Right lobe of liver (tissue), 6 donors: Measurements from ENCODE around the gene PTPN11. TPM values are rescaled to one million over a fixed set of nuclear protein-coding genes. Genes with fewer than 3 reads are reported as not detected.

ENCODE experiments used
- ATAC-seq, 4 donors: fragments of 200-7000 bp; cut with Tn5 transposase; one replicate each; pipeline ENCODE4 v1.9.1; 2020; ENCODE audit warnings: mild to moderate bottlenecking in 4 of 4, moderate library complexity in 4 of 4
- DNase-seq, 3 donors: peaks; one replicate each; pipeline ENCODE4 v3.0.0-alpha.2; 2020
- H3K27ac ChIP-seq, 3 donors: fragments of 200-600 bp; one replicate each; pipeline ENCODE4 v1.8.0; 2022
- H3K27me3 ChIP-seq, 2 donors: fragments of 200-600 bp; one replicate each; pipeline ENCODE4 v1.8.0; 2022
- H3K36me3 ChIP-seq, 4 donors: fragments of 200-600 bp; sonication (generic) in 1 of 4; one replicate each; pipeline versions ENCODE4 v1.5.1 to v1.8.0; 2017 to 2022; ENCODE audit warnings: control low read depth in 1 of 4
- H3K4me1 ChIP-seq, 4 donors: fragments of 200-600 bp; sonication (generic) in 1 of 4; one replicate each; pipeline versions ENCODE4 v1.5.1 to v1.8.0; 2017 to 2022; ENCODE audit warnings: control low read depth in 1 of 4
- H3K4me3 ChIP-seq, 3 donors: fragments of 200-600 bp; one replicate each; pipeline ENCODE4 v1.8.0; 2022
- H3K9me3 ChIP-seq, 4 donors: fragments of 200-600 bp; sonication (generic) in 1 of 4; one replicate each; pipeline versions ENCODE4 v1.5.1 to v1.8.0; 2017 to 2022; ENCODE audit warnings: control low read depth in 1 of 4
- POLR2A ChIP-seq: fragments of 450-650 bp; IDR thresholded peaks from one replicate; pipeline ENCODE4 v1.6.1; 2017; ENCODE audit warnings: antibody characterized with exemption, mild to moderate bottlenecking
- WGBS: methylation state at CpG from one replicate; pipeline ENCODE4 v1.1.6; 2018; ENCODE audit warnings: low coverage, low lambda C conversion rate; ENCODE audit not compliant: insufficient coverage; ENCODE audit errors: missing lambda C conversion rate; 5-methylcytosine and 5-hydroxymethylcytosine counted together
- intact Hi-C, 2 donors: fragments of 100-400 bp; cut with DNase I; formaldehyde crosslinking; loops; one replicate each; pipeline versions ENCODE4 v1.11.2 to v1.14.1; 2022
- total RNA-seq, 6 experiments: library from RNA; depleted of rRNA in 2 of 6; stranded (reverse); fragments of >200 nt in 2 of 6; fragmentation: NEBNext Ultra II Directional in 3 of 6; extraction: Animal tissue kit (Norgen Biotek cat#: 25700) in 3 of 6; gene quantifications; one replicate each; pipeline versions ENCODE4 v1.1.0 to v1.2.4, GENCODE V29; 2016 to 2023
- TF ChIP-seq, protein P1 (sequence below), 4 donors: fragments of 200-600 bp in 3 of 4; fragments of 450-650 bp in 1 of 4; IDR thresholded peaks; one replicate each; pipeline versions ENCODE4 v1.5.1 to v1.8.0; 2016 to 2022; ENCODE audit warnings: antibody characterized with exemption in 4 of 4, mild to moderate bottlenecking in 2 of 4
- donor health status: DM: no; HTN: yes; CAD: no.
- donor health status: DM: no; HTN: no; CAD: no.
- donor health status: DM: no; HTN: no; CAD: no.
- donor health status: DM: no; HTN: yes; CAD: no.
- donor health status: DM: no; HTN: yes; CAD: no.

PTPN11 gene
- total RNA-seq, 6 experiments from 2014 or later = 66.4 to 77.7 (median 68.6) TPM

DNA sequence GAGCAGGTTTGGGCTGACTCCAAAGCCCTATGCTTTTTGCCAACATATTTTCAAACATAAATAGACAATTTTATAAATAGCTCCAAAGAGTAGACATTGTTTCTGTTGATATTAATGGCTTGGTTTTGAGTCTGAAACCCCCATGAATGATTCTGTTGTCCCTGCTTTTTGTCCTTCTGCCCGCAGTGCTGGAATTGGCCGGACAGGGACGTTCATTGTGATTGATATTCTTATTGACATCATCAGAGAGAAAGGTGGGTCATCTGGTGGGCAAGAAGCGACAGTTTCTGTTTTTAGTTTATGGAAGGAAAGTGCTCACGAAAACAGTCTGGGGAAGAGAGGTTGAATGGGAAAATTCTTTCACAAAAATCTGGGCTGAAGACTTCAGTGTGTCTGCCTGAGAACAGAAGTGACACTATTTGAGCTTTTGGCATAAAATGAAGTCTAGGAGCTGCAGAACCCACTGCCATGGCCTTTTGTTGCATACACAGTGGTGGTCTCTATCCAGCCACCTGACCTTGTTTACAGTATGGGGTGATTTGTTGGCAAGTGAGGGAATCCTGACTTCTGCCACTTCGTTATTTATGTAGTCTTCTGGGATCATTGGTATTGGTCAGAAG lies 69.6 kb downstream of the PTPN11 start:
- TF ChIP-seq, protein P1, sequence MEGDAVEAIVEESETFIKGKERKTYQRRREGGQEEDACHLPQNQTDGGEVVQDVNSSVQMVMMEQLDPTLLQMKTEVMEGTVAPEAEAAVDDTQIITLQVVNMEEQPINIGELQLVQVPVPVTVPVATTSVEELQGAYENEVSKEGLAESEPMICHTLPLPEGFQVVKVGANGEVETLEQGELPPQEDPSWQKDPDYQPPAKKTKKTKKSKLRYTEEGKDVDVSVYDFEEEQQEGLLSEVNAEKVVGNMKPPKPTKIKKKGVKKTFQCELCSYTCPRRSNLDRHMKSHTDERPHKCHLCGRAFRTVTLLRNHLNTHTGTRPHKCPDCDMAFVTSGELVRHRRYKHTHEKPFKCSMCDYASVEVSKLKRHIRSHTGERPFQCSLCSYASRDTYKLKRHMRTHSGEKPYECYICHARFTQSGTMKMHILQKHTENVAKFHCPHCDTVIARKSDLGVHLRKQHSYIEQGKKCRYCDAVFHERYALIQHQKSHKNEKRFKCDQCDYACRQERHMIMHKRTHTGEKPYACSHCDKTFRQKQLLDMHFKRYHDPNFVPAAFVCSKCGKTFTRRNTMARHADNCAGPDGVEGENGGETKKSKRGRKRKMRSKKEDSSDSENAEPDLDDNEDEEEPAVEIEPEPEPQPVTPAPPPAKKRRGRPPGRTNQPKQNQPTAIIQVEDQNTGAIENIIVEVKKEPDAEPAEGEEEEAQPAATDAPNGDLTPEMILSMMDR (IDR thresholded peaks at IDR 0.05) = no peak
- intact Hi-C loops = no loop called here
- DNase-seq (no peak), ATAC-seq (no peak)
- peaks cover 0 to 69% (median 36%) of the 10 kb centered on the region in 4 donors for H3K36me3 ChIP-seq
- H3K9me3 ChIP-seq = no peaks in the 10 kb centered on the region
- no peaks in the 10 kb centered on the region for H3K27me3 ChIP-seq
- no peaks in the 10 kb centered on the region for H3K4me1 ChIP-seq
- no peak overlapping the region for H3K4me3 ChIP-seq
- 96% methylated on average over 4 of the region's 6 CpGs for WGBS
- H3K27ac ChIP-seq = no peak overlapping the region

DNA sequence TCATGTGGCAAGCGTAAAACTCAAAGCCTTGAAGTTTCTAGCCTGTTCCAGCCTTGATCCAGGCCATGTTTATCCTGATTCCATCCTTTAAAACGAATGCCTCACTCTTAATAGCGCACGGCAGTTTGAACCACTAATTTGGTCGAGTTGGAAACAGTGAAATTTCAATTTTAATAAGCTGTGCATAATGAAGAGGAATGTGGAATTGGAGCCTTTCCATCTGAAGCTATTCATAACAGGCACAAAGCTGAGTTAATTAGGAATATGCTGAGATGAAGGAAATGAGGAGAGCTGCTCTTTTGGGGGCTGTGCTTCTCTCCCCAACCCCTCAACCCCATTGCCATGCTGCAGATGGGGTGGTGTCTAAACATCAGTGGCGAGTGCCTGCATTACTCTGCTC lies 70.7 kb downstream of the PTPN11 start:
- no peaks in the 10 kb centered on the region for H3K9me3 ChIP-seq
- no peak overlapping the region for H3K27ac ChIP-seq
- peaks cover 0 to 70% (median 35%) of the 10 kb centered on the region in 4 donors for H3K36me3 ChIP-seq
- no peak overlapping the region for H3K4me3 ChIP-seq
- no peak for ATAC-seq
- intact Hi-C loops = no loop called here
- no peaks in the 10 kb centered on the region for H3K4me1 ChIP-seq
- WGBS = 94% methylated on average over 5 of the region's 6 CpGs
- TF ChIP-seq, protein P1 (IDR thresholded peaks at IDR 0.05) = no peak
- DNase-seq = no peak
- no peaks in the 10 kb centered on the region for H3K27me3 ChIP-seq

DNA sequence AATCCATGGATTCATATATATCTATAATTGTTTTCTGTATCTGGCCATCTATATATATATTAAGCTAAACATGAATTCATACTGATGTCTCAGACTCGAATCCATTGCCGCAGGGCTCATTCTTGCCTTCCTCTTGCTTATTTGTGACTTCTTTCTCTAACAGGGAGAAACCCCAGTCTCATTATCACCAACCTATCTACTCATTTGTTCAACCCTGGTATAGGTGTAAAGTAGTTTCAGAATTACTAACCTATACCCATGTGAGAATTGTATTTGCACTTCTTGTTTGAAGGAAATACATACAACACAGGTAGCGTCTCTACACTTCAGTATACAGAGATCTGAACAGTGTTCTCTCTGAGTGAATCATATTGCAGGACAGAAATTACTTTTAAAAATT lies 77.7 kb downstream of the PTPN11 start:
- Histone ChIP-seq H3K27me3 (no peaks in the 10 kb centered on the region), H3K4me1 (no peaks in the 10 kb centered on the region), H3K36me3 (peaks cover 0 to 32% (median 16%) of the 10 kb centered on the region in 4 donors), H3K27ac (no peak overlapping the region), H3K9me3 (no peaks in the 10 kb centered on the region), H3K4me3 (no peak overlapping the region)
- no peak for TF ChIP-seq POLR2A
- TF ChIP-seq, protein P1 (IDR thresholded peaks at IDR 0.05) = no peak
- ATAC-seq (no peak), DNase-seq (no peak)
- WGBS = 80% methylated on average over 3 of the region's 3 CpGs
- intact Hi-C loops = no loop called here

DNA sequence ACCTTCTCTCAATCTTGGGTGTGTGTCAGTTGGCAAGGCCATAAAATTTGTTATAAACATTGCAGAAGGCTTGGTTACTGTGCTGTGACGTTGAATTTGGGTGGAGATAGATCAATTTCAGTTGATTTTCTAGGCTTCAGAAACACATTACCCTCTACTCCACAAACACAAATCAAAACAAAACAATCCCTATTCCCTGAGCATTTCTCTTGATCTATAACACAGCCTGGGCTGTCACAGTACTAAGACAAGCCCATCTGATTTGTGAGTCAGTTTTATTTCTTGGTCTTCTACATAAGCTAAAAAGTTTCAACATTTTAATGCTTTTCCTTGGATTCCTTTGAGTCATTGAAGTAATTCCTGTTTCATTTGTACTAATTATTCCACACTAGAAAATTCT lies 79.8 kb downstream of the PTPN11 start:
- 50% methylated on average over 1 of the region's 1 CpG for WGBS
- no peak for ATAC-seq
- no peak overlapping the region for H3K4me3 ChIP-seq
- intact Hi-C loops = no loop called here
- TF ChIP-seq POLR2A = no peak
- H3K36me3 ChIP-seq = peaks cover 0 to 31% (median 14%) of the 10 kb centered on the region in 4 donors
- no peaks in the 10 kb centered on the region for H3K4me1 ChIP-seq
- no peaks in the 10 kb centered on the region for H3K27me3 ChIP-seq
- no peaks in the 10 kb centered on the region for H3K9me3 ChIP-seq
- H3K27ac ChIP-seq = no peak overlapping the region
- no peak for DNase-seq

DNA sequence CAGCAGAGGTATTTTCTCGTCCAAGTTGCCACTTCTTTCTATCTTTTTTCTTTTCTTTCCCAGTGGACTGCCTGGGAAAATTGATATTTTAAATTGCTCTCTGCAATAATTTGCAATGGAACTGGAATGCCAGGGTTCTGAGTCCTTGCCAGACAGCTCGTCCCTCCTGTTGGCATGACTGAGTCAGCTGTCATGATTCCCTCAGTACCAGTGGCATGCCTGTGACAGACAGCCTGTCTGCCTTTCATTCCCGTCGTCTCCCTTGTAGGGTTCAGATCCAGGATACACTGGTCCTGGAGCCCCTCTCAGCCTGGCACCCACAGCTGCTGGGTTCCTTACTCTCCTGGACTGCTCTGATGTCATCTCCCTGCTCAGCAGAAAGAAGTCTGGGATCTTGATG lies 84.8 kb downstream of the PTPN11 start:
- ATAC-seq (no peak), DNase-seq (no peak)
- Histone ChIP-seq H3K36me3 (peaks cover 0 to 63% (median 34%) of the 10 kb centered on the region in 4 donors), H3K27me3 (no peaks in the 10 kb centered on the region), H3K27ac (no peak overlapping the region), H3K4me1 (no peaks in the 10 kb centered on the region), H3K4me3 (no peak overlapping the region), H3K9me3 (no peaks in the 10 kb centered on the region)
- TF ChIP-seq, protein P1 (IDR thresholded peaks at IDR 0.05) = no peak
- no peak for TF ChIP-seq POLR2A
- intact Hi-C loops = no loop called here
- 67% methylated on average over 4 of the region's 4 CpGs for WGBS
